ENCODE results near the gene ARHGAP4. TPM values are rescaled to one million over a fixed set of nuclear protein-coding genes. Genes with fewer than 3 reads are reported as not detected.

ARHGAP4 gene
- total RNA-seq, 1 donor from 2014 or later = 265 TPM

Other genes starting within 250 kb of the ARHGAP4 start
- gene SLC6A8, start 238.3 kb downstream of the ARHGAP4 start, total RNA-seq = 1.0 and 1.4 TPM in 2 replicates
- gene BCAP31, start 201.9 kb downstream of the ARHGAP4 start, total RNA-seq = 155 and 157 TPM in 2 replicates
- 12.4 and 13.1 TPM in 2 replicates for gene ABCD1, start 201.4 kb downstream of the ARHGAP4 start, total RNA-seq
- 1.2 and 1.9 TPM in 2 replicates for gene PLXNB3, start 162.0 kb downstream of the ARHGAP4 start, total RNA-seq
- not detected in 2 replicates for gene SRPK3, start 145.2 kb downstream of the ARHGAP4 start, total RNA-seq
- gene IDH3G, start 131.9 kb downstream of the ARHGAP4 start, total RNA-seq = 72.7 and 76.4 TPM in 2 replicates
- gene SSR4, start 131.6 kb downstream of the ARHGAP4 start, total RNA-seq = 287 and 297 TPM in 2 replicates
- gene PDZD4, start 95.7 kb downstream of the ARHGAP4 start, total RNA-seq = 0.68 and 0.70 TPM in 2 replicates
- 6.3 and 8.5 TPM in 2 replicates for gene L1CAM, start 40.1 kb downstream of the ARHGAP4 start, total RNA-seq
- gene AVPR2, start 21.6 kb downstream of the ARHGAP4 start, total RNA-seq = not detected in 2 replicates
- 92.1 and 94.4 TPM in 2 replicates for gene NAA10, start 8.8 kb upstream of the ARHGAP4 start, total RNA-seq
- 10.6 and 12.3 TPM in 2 replicates for gene RENBP, start 18.4 kb upstream of the ARHGAP4 start, total RNA-seq
- gene HCFC1, start 45.6 kb upstream of the ARHGAP4 start, total RNA-seq = 115 and 119 TPM in 2 replicates
- gene TMEM187, start 46.5 kb upstream of the ARHGAP4 start, total RNA-seq = 4.9 and 5.9 TPM in 2 replicates
- 136 and 144 TPM in 2 replicates for gene IRAK1, start 93.6 kb upstream of the ARHGAP4 start, total RNA-seq
- gene MECP2, start 171.5 kb upstream of the ARHGAP4 start, total RNA-seq = 56.7 and 61.9 TPM in 2 replicates
- gene OPN1LW, start 218.0 kb upstream of the ARHGAP4 start, total RNA-seq = not detected in 2 replicates

Measured in T-helper 2 cell treated with Interferon-gamma antibody and Interleukin-4, amounts not matched to agents 100 ng/mL and 5 ng/mL, for 36 hours (primary cell).